Large intestine (tissue), 3 donors: ENCODE data around the gene INPP5E. TPM values are rescaled to one million over a fixed set of nuclear protein-coding genes. Genes with fewer than 3 reads are reported as not detected.

Source experiments
- DNase-seq, 2 donors: peaks; one replicate each; pipeline versions ENCODE4 v3.0.0 to v3.0.0-alpha.2; 2013
- H3K27ac ChIP-seq: one replicate; pipeline ENCODE4 v1.5.1; 2013; ENCODE audit warnings: low read length
- H3K27me3 ChIP-seq: 2 replicates; pipeline ENCODE4 v1.6.1; 2013; ENCODE audit warnings: low read length; ENCODE audit not compliant: control insufficient read depth, insufficient read depth
- H3K36me3 ChIP-seq: 2 replicates; pipeline ENCODE4 v1.6.1; 2013; ENCODE audit warnings: low read length; ENCODE audit not compliant: control insufficient read depth, insufficient read depth
- H3K4me1 ChIP-seq: one replicate; pipeline ENCODE4 v1.6.1; 2013; ENCODE audit warnings: low read length; ENCODE audit not compliant: control insufficient read depth, insufficient read depth
- H3K4me3 ChIP-seq: one replicate; pipeline ENCODE4 v1.5.1; 2013; ENCODE audit warnings: low read length
- H3K9me3 ChIP-seq: one replicate; pipeline ENCODE4 v1.6.1; 2013; ENCODE audit warnings: mild to moderate bottlenecking, low read depth, low read length, moderate library complexity; ENCODE audit not compliant: control insufficient read depth
- WGBS: methylation state at CpG from one replicate; pipeline ENCODE4 v1.1.5; 2013; ENCODE audit warnings: low lambda C conversion rate; ENCODE audit not compliant: insufficient coverage; 5-methylcytosine and 5-hydroxymethylcytosine counted together
- polyA plus RNA-seq: library from polyadenylated mRNA; unstranded; fragments of 120-200 nt; gene quantifications from one replicate; pipeline ENCODE4 v1.2.1, GENCODE V29; 2013

INPP5E gene
- polyA plus RNA-seq, 1 donor = 12.8 TPM

DNA sequence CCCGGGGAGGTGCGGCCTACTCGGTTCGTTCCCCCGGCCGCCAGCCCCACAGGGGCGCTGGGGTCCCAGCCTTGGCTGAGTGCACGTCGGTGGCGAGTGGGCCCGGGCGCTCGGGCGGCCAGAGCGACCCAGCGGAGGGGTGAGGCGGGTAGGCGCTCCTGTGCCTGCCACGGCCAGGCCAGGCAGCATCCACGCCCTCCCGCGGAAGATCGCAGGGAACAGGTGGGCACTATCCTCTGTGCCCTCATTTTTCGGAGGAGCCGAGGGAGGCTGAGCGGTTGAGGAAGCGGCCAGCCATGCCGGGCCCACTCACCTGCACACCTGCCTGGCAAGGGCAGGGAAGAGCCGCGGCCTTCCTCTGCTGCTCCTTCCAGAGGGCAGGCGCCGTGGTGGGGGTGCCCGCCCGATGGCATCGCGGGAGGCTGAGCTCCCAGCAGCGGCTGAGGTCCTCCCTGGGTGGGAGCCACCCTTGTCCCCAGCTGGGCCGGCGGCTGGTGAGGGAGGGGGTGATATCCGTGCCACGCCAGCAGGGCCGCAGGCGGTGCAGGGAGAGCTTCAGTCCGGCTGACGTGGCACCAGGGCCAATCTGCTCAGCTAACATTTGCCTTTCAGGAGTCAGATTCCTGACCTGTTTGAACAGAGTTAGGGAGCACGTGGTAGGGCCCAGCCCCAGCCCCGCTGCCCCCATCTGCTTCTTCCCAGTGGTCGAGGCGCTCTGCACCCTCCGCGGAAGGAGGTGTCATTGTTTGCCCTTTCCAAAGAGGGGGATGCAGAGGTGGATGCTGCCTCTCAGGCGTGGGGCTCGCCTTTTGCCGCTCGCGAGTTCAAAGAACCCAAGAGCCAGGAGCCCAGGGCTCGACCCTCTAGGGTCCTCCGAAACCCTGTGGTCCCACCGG lies 44.8 kb upstream of the INPP5E start:
- WGBS = no CpG with 5 or more reads among the region's 59 CpGs
- Histone ChIP-seq H3K4me3 (peak overlapping the region; percentile 57), H3K9me3 (no peaks in the 10 kb centered on the region), H3K27ac (peak overlapping the region; percentile 100), H3K27me3 (peaks cover 15% of the 10 kb centered on the region), H3K4me1 (peaks cover 15% of the 10 kb centered on the region), H3K36me3 (peaks cover 7% of the 10 kb centered on the region)
- DNase-seq = peak in 1 of 2 donors; percentile 31

DNA sequence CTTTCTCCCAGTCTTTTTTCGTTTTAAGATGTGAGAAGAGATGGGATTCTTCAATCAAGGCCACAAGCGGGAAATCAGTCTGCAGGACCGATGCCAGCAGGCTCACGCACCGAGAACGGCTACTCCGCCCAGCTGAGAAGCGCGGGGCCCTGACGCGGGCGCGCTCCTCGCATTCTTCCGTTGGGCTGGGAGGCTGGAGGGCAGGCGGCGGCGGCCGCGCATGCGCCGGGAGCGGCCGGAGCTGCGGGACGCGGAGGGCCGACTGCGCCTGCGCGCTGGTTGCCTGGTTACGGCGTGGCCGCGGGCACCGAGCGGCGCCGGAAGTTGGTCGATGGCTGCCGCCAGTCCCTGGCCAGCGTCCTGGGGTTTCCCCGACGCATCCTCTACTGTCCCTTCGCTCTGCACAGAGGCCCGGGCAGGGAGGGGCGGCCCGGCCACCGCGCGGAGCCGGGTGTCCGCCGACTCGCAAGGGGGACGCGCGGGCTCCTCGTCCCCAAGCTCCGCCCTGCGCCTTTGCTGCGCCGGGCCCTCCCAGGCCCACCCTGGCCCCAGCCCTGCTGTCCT lies 44.0 kb upstream of the INPP5E start:
- no CpG with 5 or more reads among the region's 63 CpGs for WGBS
- H3K27ac ChIP-seq = peak overlapping the region; percentile 100
- peak; percentile 93 to 94 for DNase-seq
- peaks cover 15% of the 10 kb centered on the region for H3K27me3 ChIP-seq
- peaks cover 7% of the 10 kb centered on the region for H3K36me3 ChIP-seq
- no peaks in the 10 kb centered on the region for H3K9me3 ChIP-seq
- H3K4me1 ChIP-seq = peaks cover 15% of the 10 kb centered on the region
- H3K4me3 ChIP-seq = peak overlapping the region; percentile 57

GRCh38 chr9:136482793-136483588 lies 43.3 kb upstream of the INPP5E start, which contains the start of gene SEC16A:
TSS of gene SEC16A (minus strand) at chr9:136483040. CDS start at chr9:136477615, 5,425 bp downstream.
- WGBS = no CpG with 5 or more reads among the region's 109 CpGs
- Histone ChIP-seq H3K4me3 (peak within 1 kb of the TSS; percentile 81), H3K9me3 (no peaks in the 10 kb centered on the region), H3K36me3 (peaks cover 9% of the 10 kb centered on the region), H3K27me3 (peaks cover 15% of the 10 kb centered on the region), H3K4me1 (peaks cover 15% of the 10 kb centered on the region), H3K27ac (peak within 1 kb of the TSS; percentile 100)
- peak; percentile 97 to 99 for DNase-seq

DNA sequence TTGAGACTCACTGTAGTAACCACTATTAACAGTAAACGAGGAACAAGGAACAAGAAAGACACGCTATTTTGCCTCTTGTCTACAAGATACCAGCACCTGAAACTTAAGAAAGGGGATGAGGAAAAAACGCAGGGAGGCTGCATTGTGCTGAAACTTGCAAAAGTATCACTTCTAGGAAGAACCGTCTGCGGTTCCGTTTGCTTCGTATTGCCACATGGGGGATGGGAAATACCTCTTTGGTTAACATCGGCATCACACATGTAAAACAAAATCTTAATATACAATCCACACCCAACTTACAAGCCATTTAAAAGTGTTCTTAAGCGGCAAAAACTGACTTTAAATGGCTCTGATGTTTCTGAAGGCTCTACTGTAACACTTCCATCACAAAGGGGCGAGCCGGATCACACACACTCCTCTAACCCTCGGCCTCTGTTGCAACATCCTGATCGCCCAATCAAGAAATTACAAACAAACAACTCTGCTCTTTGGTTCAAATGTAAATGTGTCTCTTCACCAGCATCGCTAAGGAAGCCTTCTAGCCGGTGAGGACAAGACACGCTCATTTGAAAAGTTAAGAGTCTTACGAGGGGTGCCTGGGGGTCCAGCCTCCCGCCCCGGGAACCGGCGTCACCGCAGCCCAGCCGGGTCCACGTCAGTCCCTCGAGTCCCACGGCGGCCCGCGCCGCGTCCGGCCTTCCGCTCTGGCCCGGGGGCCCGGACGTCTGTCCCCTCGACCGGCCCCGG lies 42.6 kb upstream of the INPP5E start:
- peaks cover 17% of the 10 kb centered on the region for H3K36me3 ChIP-seq
- H3K4me1 ChIP-seq = peaks cover 15% of the 10 kb centered on the region
- DNase-seq = peak; percentile 34 to 69
- no peaks in the 10 kb centered on the region for H3K9me3 ChIP-seq
- H3K27me3 ChIP-seq = peaks cover 8% of the 10 kb centered on the region
- WGBS = 0% methylated on average over 4 of the region's 39 CpGs
- H3K4me3 ChIP-seq = peak overlapping the region; percentile 81
- H3K27ac ChIP-seq = peak overlapping the region; percentile 90

- Histone ChIP-seq H3K36me3 (peaks cover 23% of the 10 kb centered on the region), H3K9me3 (no peaks in the 10 kb centered on the region), H3K4me3 (peak overlapping the region; percentile 81), H3K27me3 (peaks cover 2% of the 10 kb centered on the region), H3K27ac (no peak overlapping the region), H3K4me1 (peaks cover 15% of the 10 kb centered on the region)
- 53% methylated on average over 2 of the region's 5 CpGs for WGBS
- DNase-seq = no peak
These were observed 41.9 kb upstream of the INPP5E start for GRCh38 chr9:136481558-136481957.

DNA sequence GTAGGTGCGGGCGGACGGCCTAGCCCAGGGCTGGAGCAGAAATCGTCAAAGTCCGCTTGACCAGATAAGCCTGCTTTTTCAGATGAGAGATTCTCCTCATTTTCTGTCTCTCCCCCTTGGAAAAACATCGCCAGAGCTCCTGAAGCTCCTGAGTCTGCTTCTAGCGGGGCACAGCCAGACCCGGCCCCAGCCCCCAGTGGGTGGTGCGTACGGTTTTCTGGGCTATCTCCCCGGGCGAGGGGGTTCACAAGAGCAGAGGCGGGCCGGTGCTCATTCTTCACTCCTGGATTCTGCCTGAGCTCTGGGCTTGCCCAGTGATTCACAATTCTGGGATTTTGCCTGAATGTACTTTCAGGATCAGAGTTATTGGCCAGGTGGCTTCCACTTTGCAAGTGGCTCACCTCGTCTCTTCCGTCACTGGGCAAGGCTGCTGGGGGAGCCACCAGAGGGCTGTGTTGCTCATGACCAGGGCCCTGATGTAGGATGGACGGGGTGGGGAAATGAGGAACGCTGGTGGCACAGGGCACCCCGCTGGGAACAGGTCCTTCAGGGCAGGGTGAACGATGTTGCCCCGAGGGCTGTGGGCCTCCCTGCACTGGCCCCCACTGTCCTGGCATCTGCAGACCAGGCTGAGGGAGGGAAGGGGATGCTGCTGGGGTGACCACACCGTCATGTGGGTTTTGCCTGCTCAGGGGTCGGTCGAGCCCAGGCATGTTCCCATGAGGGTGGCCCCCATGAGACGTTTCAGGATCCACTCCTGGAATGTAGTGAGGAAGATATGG lies 36.9 kb upstream of the INPP5E start:
- no CpG with 5 or more reads among the region's 25 CpGs for WGBS
- Histone ChIP-seq H3K4me3 (no peak overlapping the region), H3K9me3 (no peaks in the 10 kb centered on the region), H3K36me3 (peaks cover 73% of the 10 kb centered on the region), H3K27ac (no peak overlapping the region), H3K27me3 (no peaks in the 10 kb centered on the region), H3K4me1 (peaks cover 2% of the 10 kb centered on the region)
- no peak for DNase-seq

DNA sequence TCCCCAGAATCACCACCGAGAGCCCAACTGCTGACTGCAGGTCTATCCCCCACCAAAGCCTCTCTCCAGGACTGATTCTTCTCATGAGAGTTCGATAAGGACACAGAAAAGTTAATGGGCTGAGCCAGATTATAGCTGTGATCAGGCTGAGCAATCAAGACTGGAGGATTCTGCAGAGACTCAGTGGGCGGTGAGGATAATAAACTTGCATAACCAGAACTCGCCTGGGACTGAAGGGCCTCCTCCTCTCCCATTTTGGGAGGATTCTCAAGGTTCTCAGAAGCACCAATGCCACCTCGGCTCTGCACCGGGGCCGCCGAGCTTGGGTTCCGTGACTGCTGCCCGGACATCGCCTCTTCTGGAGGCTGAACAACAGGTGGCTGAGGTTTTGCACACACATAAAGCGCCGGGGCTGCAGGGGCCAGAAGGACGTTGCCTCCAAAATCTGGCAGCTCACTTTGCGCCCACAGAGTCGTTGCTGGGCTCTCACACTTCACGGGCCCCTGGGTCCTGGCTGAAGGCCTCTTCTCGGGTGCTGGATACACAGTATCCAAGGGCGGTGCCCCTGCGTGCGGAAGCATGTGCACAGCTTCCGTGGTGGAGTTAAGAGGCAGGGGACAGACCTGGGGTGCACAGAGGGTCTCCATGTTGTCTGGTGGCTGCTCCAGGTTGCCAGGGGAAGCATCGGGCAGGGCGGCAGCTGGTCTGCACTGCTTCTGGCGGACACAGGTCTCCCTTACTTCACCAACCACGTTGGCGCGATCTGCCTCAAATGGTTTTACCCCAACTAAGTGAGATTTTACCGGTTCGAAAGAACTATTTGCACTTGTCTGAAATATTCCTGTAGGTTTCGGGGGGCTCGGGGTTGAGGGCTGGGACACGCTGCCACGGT lies 35.6 kb upstream of the INPP5E start:
- Histone ChIP-seq H3K4me3 (no peak overlapping the region), H3K27ac (no peak overlapping the region), H3K4me1 (no peaks in the 10 kb centered on the region), H3K9me3 (no peaks in the 10 kb centered on the region), H3K27me3 (no peaks in the 10 kb centered on the region), H3K36me3 (peaks cover 87% of the 10 kb centered on the region)
- WGBS = 100% methylated on average over 2 of the region's 34 CpGs
- DNase-seq = no peak

DNA sequence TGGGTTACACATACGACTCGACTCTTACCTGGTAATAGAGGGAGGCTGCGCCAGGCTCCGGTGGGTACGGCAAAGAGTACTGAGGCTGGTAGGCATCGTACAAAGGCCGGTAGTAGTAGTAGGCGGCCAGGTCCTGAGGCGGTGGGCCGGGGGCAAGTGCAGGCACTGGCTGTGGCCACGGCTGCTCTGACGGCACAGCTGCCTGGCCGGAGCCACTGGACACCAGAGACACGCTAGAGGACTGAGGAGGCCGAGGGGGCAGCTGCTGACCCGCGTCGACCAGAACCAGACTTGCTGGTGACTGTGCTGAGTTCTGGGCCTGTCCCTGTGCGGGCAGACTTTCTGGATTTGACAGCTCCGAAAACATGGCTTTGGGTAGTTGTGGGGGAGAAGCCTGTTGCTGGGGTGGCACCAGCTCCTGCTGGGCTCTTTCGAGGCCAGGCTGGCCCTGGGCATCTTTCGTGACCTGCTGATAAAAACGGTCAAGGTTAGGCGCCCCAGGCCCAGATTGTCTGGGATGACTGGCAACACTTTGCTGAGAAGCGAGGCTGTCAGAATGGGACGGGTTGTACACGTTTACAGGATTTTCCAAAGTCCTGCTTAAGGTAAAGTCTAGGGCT lies 34.5 kb upstream of the INPP5E start:
- DNase-seq = no peak
- H3K4me3 ChIP-seq = no peak overlapping the region
- H3K36me3 ChIP-seq = peaks cover 90% of the 10 kb centered on the region
- H3K27me3 ChIP-seq = no peaks in the 10 kb centered on the region
- no peaks in the 10 kb centered on the region for H3K4me1 ChIP-seq
- no CpG with 5 or more reads among the region's 27 CpGs for whole genome bisulfite sequencing
- H3K9me3 ChIP-seq = no peaks in the 10 kb centered on the region
- H3K27ac ChIP-seq = no peak overlapping the region
